ENCODE measurements around the gene RAD51D.

GRCh38 chr17:35164716-35165115, 45.1 kb upstream of the RAD51D start:
- no peak for TF ChIP-seq EZH2 (IDR thresholded peaks at IDR 0.05; ENCODE audit: borderline replicate concordance, low read depth, low read length, poor library complexity, severe bottlenecking)
- no peak for TF ChIP-seq CTCF (conservative IDR thresholded peaks at IDR 0.05; ENCODE audit: low read depth, low read length)

All from A673 (cell line).